HG03457 (cell line): Measurements from ENCODE around the gene ZNF316.

Experiments
- ATAC-seq: cut with Tn5 transposase; IDR thresholded peaks from one replicate; pipeline ENCODE4 v1.9.1; 2021; ENCODE audit warnings: moderate number of reproducible peaks; ENCODE audit not compliant: unreplicated experiment

Gene ZNF316

GRCh38 chr7:6636741-6637543 is at the start of gene ZNF316:
ZNF316 (plus strand) TSS chr7:6637318; CDS start chr7:6642410, 5,092 bp downstream.
- peak; percentile 56 for ATAC-seq

GRCh38 chr7:6588566-6588965 is 48.6 kb upstream of the ZNF316 start:
- no peak for ATAC-seq

DNA sequence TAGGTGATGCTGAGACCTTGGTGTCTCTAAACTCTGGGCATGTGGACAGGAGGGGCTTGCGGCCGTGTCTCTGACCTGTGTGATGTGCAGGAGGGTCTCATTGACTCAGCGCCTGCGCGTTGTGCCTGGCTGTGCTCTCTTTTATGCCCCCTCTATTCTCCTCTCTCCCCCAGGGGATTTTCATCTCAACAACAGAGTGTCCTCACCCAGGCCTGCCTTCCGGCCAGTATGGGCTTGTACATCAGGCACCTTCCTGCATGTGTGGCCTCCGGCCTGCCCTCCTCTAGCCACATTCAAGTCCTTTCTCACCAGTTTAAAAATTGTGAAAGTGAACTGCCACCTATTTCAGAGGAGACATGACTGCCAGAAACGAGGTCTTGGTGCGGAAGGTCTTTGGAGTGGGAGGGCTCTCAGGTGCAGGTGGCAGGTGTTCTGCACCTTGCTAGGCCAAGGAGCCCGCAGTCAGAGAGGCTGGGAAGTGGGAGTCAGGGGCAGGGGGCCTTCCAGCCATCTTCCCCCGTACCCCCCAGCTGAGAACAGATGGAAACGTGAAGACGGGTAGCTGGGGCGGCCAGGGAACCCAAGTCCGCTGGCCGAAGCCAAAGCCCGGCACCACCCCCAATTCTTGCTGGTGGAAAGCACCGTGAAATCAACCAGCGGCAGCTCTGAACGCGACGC is 47.8 kb upstream of the ZNF316 start:
- no peak for ATAC-seq

DNA sequence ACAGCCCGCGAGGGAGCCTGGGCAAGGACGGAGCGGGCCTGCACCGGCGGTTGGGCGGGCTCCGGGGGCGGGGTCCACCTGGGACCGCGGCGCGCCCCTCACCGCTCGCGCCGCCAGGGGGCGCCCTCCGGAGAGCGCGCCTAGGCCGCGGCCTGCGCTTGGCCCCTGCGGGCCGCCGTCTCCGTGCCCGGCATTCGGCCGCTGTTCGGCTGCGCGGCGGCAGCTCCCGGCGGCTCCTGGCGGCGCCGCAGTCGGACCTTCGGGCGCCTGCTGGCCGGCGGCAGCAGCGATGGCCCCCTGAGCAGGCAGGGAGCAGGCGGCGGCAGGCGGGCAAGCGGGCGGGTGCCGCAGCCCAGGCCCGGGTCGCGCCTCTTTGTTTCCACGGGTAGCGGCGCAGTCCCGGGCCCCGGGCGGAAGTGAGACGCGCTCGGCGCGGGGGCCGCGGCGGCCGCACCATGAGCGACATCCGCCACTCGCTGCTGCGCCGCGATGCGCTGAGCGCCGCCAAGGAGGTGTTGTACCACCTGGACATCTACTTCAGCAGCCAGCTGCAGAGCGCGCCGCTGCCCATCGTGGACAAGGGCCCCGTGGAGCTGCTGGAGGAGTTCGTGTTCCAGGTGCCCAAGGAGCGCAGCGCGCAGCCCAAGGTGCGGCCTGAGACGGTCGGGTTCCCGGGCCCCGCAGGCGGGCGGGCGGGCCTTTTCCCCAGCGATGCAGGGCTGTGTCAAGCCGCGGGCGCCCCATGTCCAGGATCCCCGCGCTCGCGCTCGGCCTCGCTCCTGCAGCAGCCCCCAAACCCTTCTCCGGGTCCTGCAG is 47.1 kb upstream of the ZNF316 start, which contains the start of gene INTS15:
Gene INTS15, plus strand, starts transcription at position 193 of the 816 bp plus-strand sequence. Its CDS starts 263 bp downstream, at position 456.
- peak; percentile 79 for ATAC-seq

GRCh38 chr7:6590645-6591110 is 46.4 kb upstream of the ZNF316 start:
- ATAC-seq = peak; percentile 16

- ATAC-seq = no peak
These were observed 37.0 kb upstream of the ZNF316 start for GRCh38 chr7:6600093-6600492.

DNA sequence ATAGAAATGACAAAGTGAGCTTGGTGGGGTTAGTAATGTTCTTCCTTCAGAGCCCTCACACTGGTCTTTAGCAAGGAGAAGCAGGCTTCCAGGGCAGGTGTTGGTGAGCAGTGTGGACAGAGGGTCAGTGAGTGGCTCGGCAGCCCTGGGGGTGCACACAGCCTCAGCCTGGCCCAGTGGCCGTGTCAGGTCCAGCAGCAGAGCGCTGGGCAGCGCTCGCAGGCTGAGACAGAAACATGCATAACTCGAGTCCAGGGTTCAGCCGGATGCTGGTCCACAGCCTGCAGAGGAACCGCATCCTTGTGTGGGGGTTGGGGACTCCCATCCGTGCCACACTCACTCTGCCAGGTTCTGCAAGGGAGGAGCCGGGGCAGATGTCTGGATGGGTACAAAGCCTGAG is 32.7 kb upstream of the ZNF316 start:
- no peak for ATAC-seq

DNA sequence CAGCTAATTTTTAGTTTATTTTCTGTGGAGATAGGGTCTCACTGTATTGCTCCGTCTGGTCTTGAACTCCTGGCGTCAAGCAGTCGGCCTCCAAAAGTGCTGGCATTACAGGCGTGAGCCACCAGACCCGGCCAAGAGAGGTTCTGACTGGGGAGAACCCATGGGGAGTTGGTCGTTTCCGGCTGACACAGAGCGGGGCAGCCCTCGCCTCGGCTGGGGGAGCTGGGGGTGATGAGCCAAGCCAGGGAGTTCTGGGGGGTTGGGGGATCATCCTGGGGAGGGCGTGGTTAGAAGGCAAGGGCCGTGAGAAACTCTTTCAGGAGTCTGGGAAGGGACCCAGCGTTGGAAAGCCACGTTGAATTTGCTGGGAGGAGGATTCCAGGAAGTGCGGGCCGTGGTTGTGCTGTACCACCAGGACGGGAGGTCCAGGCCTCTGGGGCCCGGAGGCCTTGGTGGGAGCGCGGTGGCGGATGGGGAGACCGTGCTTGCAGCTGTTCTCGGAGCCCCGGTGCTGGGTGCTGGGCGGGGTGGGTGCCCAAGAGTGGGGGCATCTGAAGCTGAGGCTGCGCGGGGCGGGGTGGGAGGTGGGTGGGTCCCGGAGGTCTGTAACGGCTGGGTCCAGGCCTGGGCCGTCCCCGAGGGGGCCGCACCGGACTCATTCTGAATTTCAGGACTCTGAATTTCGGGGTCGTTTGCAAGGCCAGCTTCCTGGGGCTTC is 30.1 kb upstream of the ZNF316 start:
- ATAC-seq = no peak

DNA sequence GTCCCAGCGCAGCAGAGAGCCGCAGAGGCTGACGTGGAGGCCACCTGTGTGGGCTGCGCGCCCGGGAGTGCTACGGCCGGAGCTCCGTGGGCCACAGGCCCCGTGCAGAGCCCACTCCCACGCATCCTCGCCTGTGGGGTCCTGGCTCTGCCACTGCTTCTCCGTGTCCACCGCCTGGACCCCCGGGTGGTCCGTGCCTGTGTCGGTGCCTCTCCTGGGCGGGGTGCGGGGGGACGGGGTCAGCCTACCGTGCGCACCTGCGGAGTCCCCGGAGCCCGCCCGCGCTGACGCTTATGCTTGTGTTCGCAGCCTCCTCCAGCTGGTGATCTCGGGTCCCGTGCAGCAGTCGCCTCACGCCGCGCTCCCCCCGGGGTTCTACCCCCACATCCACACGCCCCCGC is 29.5 kb upstream of the ZNF316 start:
- no peak for ATAC-seq

DNA sequence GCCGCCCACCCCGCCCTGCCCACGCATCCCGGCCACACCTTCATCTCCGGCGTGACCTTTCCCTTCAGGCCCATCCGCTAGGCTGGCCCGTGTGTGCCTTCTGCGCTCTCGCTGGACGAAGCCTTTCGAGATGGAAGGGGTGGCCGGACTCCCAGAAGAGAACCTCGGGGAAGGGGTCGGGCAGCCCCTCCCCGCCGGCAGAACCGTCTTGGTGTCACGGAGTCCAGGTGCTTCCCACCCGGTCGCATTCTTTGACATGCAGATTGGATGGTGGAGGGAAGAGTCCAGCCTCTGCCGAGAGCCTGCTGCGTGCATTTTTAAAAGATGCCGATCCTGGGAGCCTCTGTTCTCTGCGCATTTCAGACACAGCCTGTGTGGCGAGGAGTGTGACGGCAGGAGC is 29.0 kb upstream of the ZNF316 start:
- ATAC-seq = no peak

DNA sequence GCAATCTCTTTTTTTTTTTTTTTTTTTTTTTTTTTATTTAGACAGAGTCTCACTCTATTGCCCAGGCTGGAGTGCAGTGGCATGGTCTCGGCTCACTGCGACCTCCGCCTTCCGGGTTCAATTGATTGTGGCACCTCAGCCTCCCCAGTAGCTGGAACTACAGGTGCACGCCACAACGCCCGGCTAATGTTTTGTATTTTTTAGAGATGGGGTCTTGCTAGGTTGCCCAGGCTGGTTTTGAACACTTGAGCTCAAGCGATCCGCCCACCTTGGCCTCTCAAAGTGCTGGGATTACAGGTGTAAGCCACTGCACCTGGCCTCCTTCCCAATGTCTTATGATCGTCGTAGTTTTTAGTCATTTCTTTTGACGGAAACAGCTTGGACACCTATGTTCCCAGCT is 28.3 kb upstream of the ZNF316 start:
- no peak for ATAC-seq

DNA sequence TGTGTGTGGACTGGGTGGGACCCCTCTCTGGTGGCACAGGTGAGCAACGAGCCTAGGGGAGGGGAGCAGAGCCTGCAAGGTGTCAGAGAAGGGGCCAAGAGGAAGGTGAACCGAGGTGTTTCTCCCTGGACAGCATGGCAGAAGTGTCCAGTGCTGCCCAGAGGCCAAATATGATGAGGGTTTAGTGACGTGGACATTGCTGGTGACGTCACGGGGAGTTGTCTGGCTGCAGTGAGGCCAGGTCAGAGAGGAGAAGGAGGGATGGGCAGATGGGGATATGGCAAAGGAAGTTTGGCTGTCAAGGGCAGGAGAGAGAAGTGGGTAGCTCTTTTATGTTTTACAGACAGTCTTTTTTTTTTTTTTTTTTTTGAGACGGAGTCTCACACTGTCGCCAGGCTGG is 24.3 kb upstream of the ZNF316 start:
- no peak for ATAC-seq

- no peak for ATAC-seq
These were observed 23.4 kb upstream of the ZNF316 start for GRCh38 chr7:6613706-6614105.

DNA sequence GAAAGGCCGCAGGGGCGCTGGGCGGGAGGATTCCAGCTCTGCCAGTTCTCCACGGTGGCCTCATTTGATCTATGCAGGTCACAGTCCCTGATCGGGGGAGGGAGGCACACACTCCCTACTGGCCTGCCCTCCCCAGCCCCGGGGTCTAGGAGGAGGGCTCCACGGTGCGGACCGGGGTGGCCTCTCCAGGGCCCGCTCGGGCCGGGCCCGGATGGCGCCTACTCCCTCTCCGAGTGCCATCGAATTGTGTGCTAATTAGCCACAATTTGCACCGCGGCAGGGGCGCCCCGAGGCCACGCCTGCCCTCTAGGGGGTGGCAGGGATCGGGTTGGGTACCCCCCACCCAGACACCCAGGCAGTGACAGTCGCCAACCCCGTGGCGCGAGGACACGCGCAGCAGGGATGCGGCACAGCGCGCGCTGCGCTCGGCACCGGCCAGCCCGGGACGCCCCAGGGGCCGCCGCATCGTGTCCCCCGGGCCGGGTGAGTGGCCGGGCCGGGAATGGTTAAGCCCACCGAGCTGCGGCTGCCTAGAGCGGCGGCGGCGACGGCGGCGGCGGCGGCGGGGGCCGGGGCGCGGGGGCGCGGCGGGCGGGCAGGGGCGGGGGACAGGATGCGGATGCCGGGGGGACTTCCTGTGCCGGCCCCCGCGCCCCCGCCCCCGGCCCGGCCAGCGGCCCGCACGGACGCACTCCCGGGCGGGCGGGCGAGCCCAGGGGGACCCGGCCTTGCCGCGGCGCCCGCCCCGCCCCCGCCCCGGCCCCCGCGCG is 22.0 kb upstream of the ZNF316 start, which contains the start of gene ZNF853:
Gene ZNF853, plus strand, starts transcription at position 658 of the 770 bp plus-strand sequence. CDS start 565 bp downstream, outside the sequence.
- no peak for ATAC-seq

DNA sequence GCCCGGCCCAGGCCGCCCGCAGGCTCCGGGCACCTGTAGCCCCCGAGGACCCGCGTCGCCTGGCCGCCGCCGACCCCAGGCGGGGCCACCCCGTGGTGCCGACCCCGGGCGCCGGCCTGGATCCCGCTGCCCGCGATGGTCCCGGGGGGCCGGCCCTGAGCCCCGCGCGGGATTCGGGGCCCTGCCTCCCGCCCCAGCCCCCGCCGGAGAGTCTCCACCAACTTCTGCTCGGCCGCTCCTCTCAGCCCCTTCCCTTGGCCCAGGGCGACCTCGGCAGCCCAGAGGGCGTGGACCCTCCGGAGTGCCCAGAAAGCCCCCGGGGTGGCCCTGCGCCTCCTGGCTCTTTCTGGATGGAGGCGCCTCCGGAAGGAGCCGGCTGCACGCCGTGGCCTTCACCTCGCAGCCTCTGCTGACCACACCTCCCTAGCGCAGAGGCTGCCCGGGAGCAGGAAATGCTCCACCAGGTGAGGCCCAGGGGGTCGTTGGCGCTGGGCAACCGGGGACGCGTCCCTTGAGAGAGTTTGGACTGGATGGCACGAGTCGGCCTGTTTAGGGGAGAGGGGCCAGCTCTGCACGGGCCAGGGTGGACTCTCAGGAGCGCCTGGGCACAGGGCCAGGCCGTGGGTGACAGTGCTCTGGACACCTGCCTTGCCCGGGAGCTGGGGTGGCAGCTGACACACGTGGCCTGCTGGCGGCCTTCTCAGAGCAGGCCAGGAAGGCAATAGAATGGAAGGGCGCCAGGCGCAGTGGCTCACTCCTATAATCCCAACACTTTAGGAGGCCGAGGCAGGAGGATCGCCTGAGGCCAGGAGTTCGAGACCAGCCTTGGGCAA is 21.2 kb upstream of the ZNF316 start:
- ATAC-seq = no peak

GRCh38 chr7:6616854-6617643 is 20.1 kb upstream of the ZNF316 start:
- no peak for ATAC-seq

- ATAC-seq = no peak
These were observed 18.5 kb upstream of the ZNF316 start for GRCh38 chr7:6618621-6619020.

- no peak for ATAC-seq
These were observed 17.2 kb upstream of the ZNF316 start for GRCh38 chr7:6619961-6620360.
